GM12875 (cell line): ENCODE data around the gene FANCC.
A peak's percentile ranks its signal among the peaks of the same experiment; 100 is the strongest.

Experiments used
- H3K4me3 ChIP-seq: one replicate; pipeline ENCODE4 v1.5.1; 2011; ENCODE audit warnings: low read depth, low read length, control low read depth
- CTCF ChIP-seq: IDR thresholded peaks from 2 replicates; pipeline ENCODE4 v1.5.1; 2011; ENCODE audit warnings: low read depth, mild to moderate bottlenecking, control low read depth, inconsistent platforms, low read length, moderate library complexity, borderline replicate concordance; ENCODE audit not compliant: insufficient read depth

Gene FANCC

DNA sequence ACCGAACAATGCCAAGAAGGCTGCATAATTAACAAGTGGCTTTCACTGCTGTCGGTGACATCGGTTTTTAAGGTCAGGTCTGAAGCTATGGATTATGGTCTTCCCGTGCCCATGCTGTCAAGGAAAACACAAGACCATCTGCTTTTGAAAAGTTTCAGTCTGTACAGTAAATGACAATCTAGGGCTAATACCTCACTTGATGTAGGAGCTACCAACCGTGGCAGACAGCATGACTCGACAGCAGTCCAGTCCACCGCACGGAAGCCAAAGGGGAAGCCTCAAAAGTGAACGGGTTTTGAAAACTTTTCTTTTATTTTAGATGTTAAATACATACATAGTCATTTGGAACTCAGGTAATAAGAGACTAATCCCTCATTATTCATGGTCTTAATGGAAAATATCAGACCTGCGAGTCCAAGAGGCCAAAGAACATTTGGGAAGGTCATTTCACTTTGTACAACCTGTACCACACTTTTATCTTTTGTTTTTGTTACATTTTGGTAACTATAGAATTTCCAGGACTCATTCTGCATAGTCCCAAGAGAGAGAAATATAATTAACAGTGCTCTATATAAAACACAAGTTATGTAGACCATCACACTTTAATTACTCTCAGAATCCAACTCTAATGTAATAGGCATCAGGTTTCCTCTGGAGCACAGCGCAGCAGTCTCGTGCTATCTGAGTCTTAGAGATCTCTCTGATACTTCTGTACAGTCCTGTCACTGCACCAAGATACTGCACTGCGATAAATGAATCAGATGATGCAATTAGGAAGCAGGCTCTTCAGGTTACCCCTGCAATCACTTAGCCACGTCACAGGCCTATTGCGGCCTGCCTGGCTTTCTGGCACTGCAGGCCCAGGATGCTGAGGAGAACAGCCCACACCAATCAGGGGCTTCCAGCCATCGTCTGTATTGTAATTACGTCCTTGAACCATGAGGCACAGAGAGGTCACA is 184.9 kb downstream of the FANCC start:
- no peak overlapping the region for H3K4me3 ChIP-seq

DNA sequence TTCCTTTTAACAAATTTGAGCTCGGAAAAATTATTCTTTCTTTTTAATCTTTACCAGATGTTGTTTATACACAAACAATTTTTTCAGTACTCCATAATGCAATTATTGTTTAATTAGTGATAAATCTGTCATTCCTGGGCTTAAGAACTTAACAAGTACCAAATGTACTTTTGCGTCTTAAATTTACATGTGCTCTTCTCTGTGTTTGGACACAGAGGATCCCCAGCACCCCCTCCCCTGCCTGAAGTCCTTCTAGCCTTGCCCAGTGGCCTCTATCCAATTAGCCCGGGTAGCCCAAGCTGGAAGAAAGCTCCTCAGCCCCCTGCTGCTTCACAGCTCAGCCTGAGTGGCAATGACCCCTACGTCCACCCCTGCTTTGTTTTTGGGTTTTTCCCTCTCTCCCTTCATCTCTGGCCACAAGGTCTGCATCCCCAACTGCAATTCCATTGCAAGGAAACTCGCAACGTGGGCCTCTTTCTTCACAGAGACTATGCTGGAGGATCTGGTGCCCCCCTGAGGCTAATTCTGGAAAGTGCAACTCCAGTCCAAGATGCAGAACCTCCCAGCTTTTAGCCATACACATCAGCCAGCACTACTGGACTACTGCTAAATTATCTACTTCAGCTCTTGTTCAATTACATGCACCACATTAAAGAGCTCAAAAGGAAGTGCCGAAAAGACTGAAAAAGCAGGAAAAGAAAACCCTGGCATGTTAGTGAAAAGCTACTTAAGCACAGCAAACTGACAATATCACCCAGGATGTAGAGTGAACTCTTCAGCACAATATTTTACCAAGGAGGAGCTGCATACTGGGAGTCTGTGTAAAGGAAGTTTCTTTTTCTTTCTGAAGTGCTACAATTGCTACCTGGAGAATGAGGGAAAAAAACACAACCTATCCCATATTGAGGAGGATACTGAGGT is 186.2 kb downstream of the FANCC start:
- H3K4me3 ChIP-seq = no peak overlapping the region
- peak; percentile 79 for TF ChIP-seq CTCF

More for the DNA sequence above, 184.9 kb downstream of the FANCC start:
- no peak for TF ChIP-seq CTCF

GRCh38 chr9:95130484-95130883 is 187.0 kb downstream of the FANCC start:
- TF ChIP-seq CTCF = no peak
- no peak overlapping the region for H3K4me3 ChIP-seq

DNA sequence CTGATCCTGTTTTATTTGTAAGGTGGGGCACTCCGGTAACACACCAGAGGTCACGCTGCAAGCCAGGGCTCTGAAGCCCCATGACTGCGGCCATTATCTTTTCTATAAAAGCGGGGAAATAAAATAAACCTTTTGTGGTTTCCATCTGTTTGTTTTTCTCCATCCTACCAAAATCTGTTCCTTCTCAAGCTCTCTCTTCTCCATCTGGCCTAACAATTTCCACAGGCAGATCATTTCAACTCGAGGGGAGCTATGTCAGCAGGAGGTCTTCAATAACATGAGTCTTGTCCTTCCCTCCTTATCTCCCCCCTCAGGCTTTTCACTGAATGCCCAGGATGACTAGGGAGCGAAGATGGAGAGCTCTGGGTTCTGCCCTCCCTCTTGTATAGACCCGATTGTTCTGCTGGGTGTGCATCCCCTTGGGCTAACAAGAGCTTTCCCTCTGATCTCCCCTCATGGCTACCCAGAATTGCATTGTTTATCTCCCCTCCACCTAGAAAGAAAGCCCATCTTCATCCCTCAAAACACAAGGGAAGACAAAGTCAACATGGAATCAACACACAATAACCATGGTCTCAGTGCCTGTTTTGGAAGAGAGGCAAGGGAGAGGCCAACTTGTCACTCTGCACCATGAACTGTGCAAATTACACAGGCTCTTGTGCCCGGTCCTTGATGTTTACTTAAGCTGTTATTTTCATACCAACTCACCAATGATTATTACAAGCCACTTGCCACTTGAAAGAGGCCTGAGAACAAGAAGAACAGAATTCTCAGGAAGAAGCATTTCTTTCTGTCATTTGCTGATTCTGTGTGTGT is 187.8 kb downstream of the FANCC start:
- H3K4me3 ChIP-seq = no peak overlapping the region
- no peak for TF ChIP-seq CTCF

GRCh38 chr9:95128177-95128524 is 189.4 kb downstream of the FANCC start:
- no peak overlapping the region for H3K4me3 ChIP-seq

More at GRCh38 chr9:95128177-95128524, 189.4 kb downstream of the FANCC start:
- TF ChIP-seq CTCF = no peak
